K562 (cell line): ENCODE results near the gene LIN28B. TPM values are rescaled to one million over a fixed set of nuclear protein-coding genes. Genes with fewer than 3 reads are reported as not detected.

Experiments used
- ATAC-seq: fragments of 200-7000 bp; cut with Tn5 transposase; 3 replicates; pipeline ENCODE4 v1.9.1; 2020; ENCODE audit warnings: moderate library complexity
- Bru-seq: library from RNA; stranded (reverse); fragments of 400-500 nt; gene quantifications from one replicate; lab custom pipeline; 2021; lab: Mats Ljungman, UMichigan
- BruChase-seq, 2 experiments: library from RNA; stranded (reverse); fragments of 400-500 nt; gene quantifications; one replicate each; lab custom pipeline; 2021; lab: Mats Ljungman, UMichigan
- BruUV-seq: library from RNA; stranded (reverse); fragments of 400-500 nt; replicated peaks from 2 replicates; lab custom pipeline; 2021; lab: Mats Ljungman, UMichigan
- CTCF ChIA-PET: fragments of 300-600 bp; formaldehyde crosslinking; extraction: SDS; loops from one replicate; lab custom pipeline; 2021; ENCODE audit warnings: low intra/inter-chr PET ratio; lab: Yijun Ruan, JAX
- POLR2A ChIA-PET: fragments of 300-600, 350-650 bp; sonication (Branson Sonifier 250); formaldehyde crosslinking; extraction: SDS; loops from one replicate; lab custom pipeline; 2021; ENCODE audit warnings: antibody characterized with exemption, inconsistent platforms; lab: Yijun Ruan, JAX
- DNase-seq, 4 experiments: peaks; one replicate each; pipeline versions ENCODE4 v3.0.0 to v3.0.0-alpha.2; 2011 to 2018; ENCODE audit warnings: low spot score in 3 of 4, mixed read lengths in 3 of 4; ENCODE audit errors: extremely low read depth in 1 of 4
- FAIRE-seq: peaks from 2 replicates; lab custom pipeline; 2011; peaks lifted over from hg19 to GRCh38; lab: Jason Lieb, UNC
- H2AFZ ChIP-seq: 2 replicates; pipeline ENCODE4 v1.6.0; 2011; ENCODE audit warnings: low read depth, low read length, control low read depth, inconsistent platforms
- H3K27ac ChIP-seq: fragments of 200-600 bp; 3 replicates; pipeline ENCODE4 v1.8.0; 2011; ENCODE audit warnings: low read depth, mild to moderate bottlenecking, control low read depth, inconsistent platforms, low read length, moderate library complexity, mixed read lengths; ENCODE audit errors: extremely low read depth
- H3K27me3 ChIP-seq, 2 experiments: fragments of 300-600 bp in 1 of 2; 2 replicates in 1 of 2; 3 replicates in 1 of 2; pipeline versions ENCODE4 v1.6.0 to v1.8.0; 2011; ENCODE audit warnings: inconsistent platforms in 2 of 2, low read length in 2 of 2, mild to moderate bottlenecking in 1 of 2, mixed read lengths in 1 of 2, moderate library complexity in 1 of 2; ENCODE audit not compliant: control insufficient read depth in 2 of 2, insufficient read depth in 2 of 2
- H3K36me3 ChIP-seq: fragments of 300-600 bp; 3 replicates; pipeline ENCODE4 v1.8.0; 2011; ENCODE audit warnings: mild to moderate bottlenecking, low read length, inconsistent platforms; ENCODE audit not compliant: control insufficient read depth, insufficient read depth
- H3K4me1 ChIP-seq, 2 experiments: fragments of 200-600 bp in 1 of 2; replicated peaks in 1 of 2; 2 replicates in 1 of 2; 3 replicates in 1 of 2; pipeline versions ENCODE4 v1.5.1 to v1.8.0; 2011; ENCODE audit warnings: inconsistent platforms in 2 of 2, low read length in 2 of 2, mild to moderate bottlenecking in 1 of 2, mixed read lengths in 1 of 2, moderate library complexity in 1 of 2; ENCODE audit not compliant: control insufficient read depth in 2 of 2, insufficient read depth in 2 of 2
- H3K4me2 ChIP-seq: 2 replicates; pipeline ENCODE4 v1.6.1; 2011; ENCODE audit warnings: low read length, control low read depth, inconsistent platforms, mixed read lengths; ENCODE audit not compliant: insufficient read depth
- H3K4me3 ChIP-seq: fragments of 200-600 bp; sonication (generic), shearing (Covaris generic); 2 replicates; pipeline ENCODE4 v1.5.1; 2016; ENCODE audit warnings: control low read depth, inconsistent platforms
- H3K79me2 ChIP-seq: fragments of 200-600 bp; 3 replicates; pipeline ENCODE4 v1.8.0; 2011; ENCODE audit warnings: low read length, inconsistent platforms; ENCODE audit not compliant: control insufficient read depth, insufficient read depth
- H3K9ac ChIP-seq, 2 experiments: 2 replicates each; pipeline versions ENCODE4 v1.6.0 to v1.6.1; 2011; ENCODE audit warnings: low read depth in 2 of 2, low read length in 2 of 2, control low read depth in 1 of 2, inconsistent platforms in 1 of 2, mild to moderate bottlenecking in 1 of 2, mixed read lengths in 1 of 2; ENCODE audit not compliant: insufficient read depth in 1 of 2
- H3K9me1 ChIP-seq: one replicate; pipeline ENCODE4 v1.6.0; 2011; ENCODE audit warnings: inconsistent platforms, mild to moderate bottlenecking, low read length, moderate library complexity; ENCODE audit not compliant: control insufficient read depth, insufficient read depth
- H3K9me3 ChIP-seq: replicated peaks from 2 replicates; pipeline ENCODE4 v1.5.1; 2011; ENCODE audit warnings: low read depth, low read length, inconsistent platforms; ENCODE audit not compliant: control insufficient read depth, insufficient read depth
- H4K20me1 ChIP-seq: replicated peaks from 2 replicates; pipeline ENCODE4 v1.6.1; 2011; ENCODE audit warnings: low read length, inconsistent platforms, mixed read lengths; ENCODE audit not compliant: control insufficient read depth, insufficient read depth
- ATF1 ChIP-seq, 2 experiments: fragments of 450-650 bp in 1 of 2; IDR thresholded peaks; 2 replicates each; pipeline ENCODE4 v1.6.1; 2016; ENCODE audit warnings: missing compliant biosample characterization in 1 of 2, missing genetic modification characterization in 1 of 2
- BRD9 ChIP-seq: fragments of 450-650 bp; IDR thresholded peaks from 2 replicates; pipeline ENCODE4 v1.6.1; 2018; ENCODE audit warnings: low read depth; ENCODE audit not compliant: partially characterized antibody
- HDAC2 ChIP-seq: fragments of 450-650 bp; IDR thresholded peaks from 2 replicates; pipeline ENCODE4 v1.6.1; 2016; ENCODE audit warnings: mild to moderate bottlenecking
- KLF16 ChIP-seq: IDR thresholded peaks from 2 replicates; pipeline ENCODE4 v1.6.1; 2016; ENCODE audit warnings: antibody characterized with exemption
- MYC ChIP-seq, 2 experiments: fragments of 250-450 bp in 1 of 2; sonication (Bioruptor Pico) in 1 of 2; IDR thresholded peaks; 2 replicates each; pipeline versions ENCODE4 v1.5.1 to v1.6.1; 2012 to 2021; ENCODE audit warnings: low read depth in 2 of 2, borderline replicate concordance in 1 of 2, improper control_type of control experiment in 1 of 2, low read length in 1 of 2, mild to moderate bottlenecking in 1 of 2, moderate library complexity in 1 of 2
- PTRF ChIP-seq: fragments of 450-650 bp; IDR thresholded peaks from 2 replicates; pipeline ENCODE4 v1.6.1; 2016; ENCODE audit warnings: mild to moderate bottlenecking, missing genetic modification characterization, missing compliant biosample characterization
- RAD51 ChIP-seq: fragments of 450-650 bp; IDR thresholded peaks from 2 replicates; pipeline ENCODE4 v1.7.1; 2016; ENCODE audit warnings: low read depth, mild to moderate bottlenecking, borderline replicate concordance
- SMARCA4 ChIP-seq: fragments of 450-650 bp; IDR thresholded peaks from 2 replicates; pipeline ENCODE4 v1.6.1; 2016
- USF1 ChIP-seq: sonication (generic); formaldehyde crosslinking; IDR thresholded peaks from 2 replicates; pipeline ENCODE4 v1.9.0; 2022; ENCODE audit warnings: mild to moderate bottlenecking, missing genetic modification reagents
- USF2 ChIP-seq: sonication (generic); formaldehyde crosslinking; IDR thresholded peaks from 2 replicates; pipeline ENCODE4 v1.5.0; 2020; ENCODE audit warnings: missing genetic modification reagents
- ZFX ChIP-seq: sonication (generic); formaldehyde crosslinking; IDR thresholded peaks from 2 replicates; pipeline ENCODE4 v1.8.0; 2022; ENCODE audit warnings: mild to moderate bottlenecking, missing genetic modification reagents, moderate library complexity
- ZNF174 ChIP-seq: fragments of 250-450 bp; sonication (Bioruptor Pico); IDR thresholded peaks from 2 replicates; pipeline ENCODE4 v1.4.0; 2020; ENCODE audit warnings: mild to moderate bottlenecking
- ZSCAN29 ChIP-seq: fragments of 450-650 bp; IDR thresholded peaks from 2 replicates; pipeline ENCODE4 v1.6.1; 2017
- WGBS: fragments of 100-300 bp; shearing (Covaris generic); methylation state at CpG from one replicate; pipeline ENCODE4 v1.1.6; 2016; ENCODE audit warnings: low coverage, mixed read lengths; ENCODE audit not compliant: insufficient coverage; ENCODE audit errors: missing lambda C conversion rate; 5-methylcytosine and 5-hydroxymethylcytosine counted together
- in situ Hi-C: fragments of 300-500 bp; cut with MboI; formaldehyde crosslinking; loops from 4 replicates; pipeline ENCODE4 v1.15.0; 2018; ENCODE audit warnings: inconsistent platforms, mixed read lengths
- intact Hi-C: fragments of 100-400 bp; cut with micrococcal nuclease; formaldehyde crosslinking; loops from 2 replicates; pipeline ENCODE4 v1.14.2; 2022
- long read RNA-seq, 3 experiments: library from polyadenylated mRNA in 2 of 3; library from RNA in 1 of 3; unstranded in 2 of 3; stranded (forward) in 1 of 3; transcript quantifications; one replicate each; pipeline ENCODE4 v2.0.0, GENCODE V29; 2019 to 2022
- polyA minus RNA-seq, 3 experiments: library from RNA; depleted of rRNA, polyadenylated mRNA; stranded (reverse); fragments of >200 nt; gene quantifications; 2 replicates each; pipeline ENCODE4 v1.2.3, GENCODE V29; 2011
- polyA plus RNA-seq, 8 experiments: library from polyadenylated mRNA; depleted of rRNA in 4 of 8; stranded (reverse) in 5 of 8; unstranded in 3 of 8; fragments of >200 nt; fragmentation: Nextera tagmentation in 2 of 8; fragmentation: Illumina TruSeq in 1 of 8; extraction: Ambion mirVana in 2 of 8; extraction: Trizol in 1 of 8; gene quantifications; 2 replicates each; pipeline versions ENCODE4 v1.2.1 to v1.2.3, GENCODE V29; 2011 to 2014; ENCODE audit warnings: inconsistent platforms in 1 of 8, missing spikeins in 1 of 8
- total RNA-seq, 7 experiments: library from RNA; depleted of rRNA in 6 of 7; stranded (reverse); fragments of >200 nt in 6 of 7; fragmentation: Illumina TruSeq in 2 of 7; extraction: Trizol in 2 of 7; gene quantifications; 2 replicates each; pipeline versions ENCODE4 v1.2.1 to v1.2.3, GENCODE V29; 2011 to 2021; ENCODE audit warnings: low replicate concordance in 1 of 7

Gene LIN28B
- total RNA-seq (2011; cell fraction: chromatin; rRNA removed; ENCODE audit: low replicate concordance) = 5.2 and 15.0 TPM in 2 replicates
- total RNA-seq (2011; cell fraction: nucleolus; rRNA removed) = 3.5 and 6.6 TPM in 2 replicates
- total RNA-seq (2011; cell fraction: nucleoplasm; rRNA removed) = 10.7 and 20.8 TPM in 2 replicates
- 42.1 and 42.8 TPM in 2 replicates for total RNA-seq (2014; rRNA removed)
- 77.3 and 85.4 TPM in 2 replicates for total RNA-seq (2014; rRNA removed; fragmentation: Illumina TruSeq; extraction: Trizol)
- total RNA-seq (2015; rRNA removed; fragmentation: Illumina TruSeq; extraction: Trizol) = 70.4 and 77.0 TPM in 2 replicates
- total RNA-seq (2021) = 50.5 and 52.7 TPM in 2 replicates
- 25.5 and 36.3 TPM in 2 replicates for polyA plus RNA-seq (2011; rRNA removed)
- 7.4 and 15.1 TPM in 2 replicates for polyA plus RNA-seq (2011; cell fraction: cytosol; rRNA removed)
- polyA plus RNA-seq (2011; cell fraction: nucleus; rRNA removed) = 7.3 and 10.4 TPM in 2 replicates
- polyA plus RNA-seq (2012) = 25.1 and 34.8 TPM in 2 replicates
- 45.0 and 56.4 TPM in 2 replicates for polyA plus RNA-seq (2014; fragmentation: Illumina TruSeq; extraction: Trizol)
- 10 to 100 TPM; 20.9 to 29.9 TPM for polyA plus RNA-seq (2014; fragmentation: Nextera tagmentation; extraction: Ambion mirVana)
- 25.8 and 27.6 TPM in 2 replicates for polyA plus RNA-seq (2014; rRNA removed)
- 51.8 and 54.2 TPM in 2 replicates for polyA minus RNA-seq (2011; rRNA and poly(A)+ RNA removed)
- polyA minus RNA-seq (2011; cell fraction: cytosol; rRNA and poly(A)+ RNA removed) = 20.6 and 29.0 TPM in 2 replicates
- 6.1 and 12.8 TPM in 2 replicates for polyA minus RNA-seq (2011; cell fraction: nucleus; rRNA and poly(A)+ RNA removed)
- Bru-seq, nascent RNA = percentile 88 among the genes with signal in this experiment
- percentile 88 among the genes with signal in this experiment for BruChase-seq, experiment 1, labeled RNA remaining after a 2-hour chase
- percentile 83 among the genes with signal in this experiment for BruChase-seq, experiment 2, labeled RNA remaining after a 6-hour chase
- long read RNA-seq, experiment 1, full-length matches to known transcripts = 47 of 204 reads
- long read RNA-seq, experiment 1, partial matches to known transcripts = 109 of 204 reads
- long read RNA-seq, experiment 1, other reads (novel, unspliced or antisense) = 48 of 204 reads
- long read RNA-seq, experiment 2, full-length matches to known transcripts = 1 of 45 reads
- long read RNA-seq, experiment 2, partial matches to known transcripts = 0 of 45 reads
- long read RNA-seq, experiment 2, other reads (novel, unspliced or antisense) = 44 of 45 reads
- long read RNA-seq, experiment 3, full-length matches to known transcripts = 4 of 18 reads
- long read RNA-seq, experiment 3, partial matches to known transcripts = 5 of 18 reads
- long read RNA-seq, experiment 3, other reads (novel, unspliced or antisense) = 9 of 18 reads

- peak; percentile 30 to 68 (median 36) for DNase-seq
- no peaks in the 10 kb centered on the region for H4K20me1 ChIP-seq
- H3K79me2 ChIP-seq = peaks cover 69% of the 10 kb centered on the region
- no TSS peak for BruUV-seq
- intact Hi-C loops (loop anchor here (2.0 to 5.0 kb wide), 3 partner anchors 16 to 445 kb away; partner anchors contain the start of gene PREP), in situ Hi-C loops (no loop called here)
- H3K4me3 ChIP-seq = peak within 1 kb of the TSS; percentile 56
- CTCF ChIA-PET = no interaction called here
- POLR2A ChIA-PET = interaction anchor here (0.6 to 6.2 kb wide), 6 partner anchors 11 to 223 kb away, joined by 3 to 67 read pairs (median 4); no protein-coding TSS in a partner anchor
- ATAC-seq = no peak
- no peaks in the 10 kb centered on the region for H3K27me3 ChIP-seq
- H3K27ac ChIP-seq = peak within 1 kb of the TSS; percentile 98
- H3K4me1 ChIP-seq = peaks cover 1 to 8% of the 10 kb centered on the region in 2 experiments; a peak in 4 of 5 replicates
- peak within 1 kb of the TSS; percentile 93 to 97 for H3K9ac ChIP-seq
- peak within 1 kb of the TSS; percentile 83 for H3K4me2 ChIP-seq
- H2AFZ ChIP-seq = peak within 1 kb of the TSS; percentile 80
- H3K9me3 ChIP-seq = no peaks in the 10 kb centered on the region
- peak; percentile 55 for FAIRE-seq
- under 1% methylated on average over 15 of the region's 15 CpGs for WGBS
- H3K9me1 ChIP-seq = no peaks in the 10 kb centered on the region
- peaks cover 10% of the 10 kb centered on the region; the same call in 1 of the 3 replicates for H3K36me3 ChIP-seq
- TF ChIP-seq PTRF (no peak), BRD9 (peak; percentile 29), RAD51 (peak; percentile 91), ZSCAN29 (no peak), MYC (IDR thresholded peaks at IDR 0.05; ENCODE audit: low read depth, low read length) (0 out of 2 replicates have a peak, but pooled peaks have one; percentile 46), MYC (CRISPR knock-in tag; IDR thresholded peaks at IDR 0.05; ENCODE audit: borderline replicate concordance, low read depth) (no peak), HDAC2 (0 out of 2 replicates have a peak, but pooled peaks have one; percentile 14), ATF1 (CRISPR knock-in tag; IDR thresholded peaks at IDR 0.05) (no peak), ATF1 (tag; IDR thresholded peaks at IDR 0.05) (0 out of 2 replicates have a peak, but pooled peaks have one; percentile 13), SMARCA4 (peak; percentile 42; the same call in 1 of the 2 replicates), USF1 (CRISPR knock-in tag) (peak; percentile 83), KLF16 (no peak), USF2 (CRISPR knock-in tag) (peak; percentile 86), ZFX (peak; percentile 59; the same call in 1 of the 2 replicates), ZNF174 (CRISPR knock-in tag) (no peak)
Measured at GRCh38 chr6:104956731-104957294, at the start of gene LIN28B. TSS of gene LIN28B (plus strand) at chr6:104957107. CDS start at chr6:104957251, 144 bp downstream.
